ENCODE data around the gene COLEC12.
A peak's percentile ranks its signal among the peaks of the same experiment; 100 is the strongest.

COLEC12 gene

GRCh38 chr18:334575-335132 lies 165.8 kb downstream of the COLEC12 start:
- no peak for DNase-seq (ENCODE audit: insufficient read length, low spot score)
- FAIRE-seq: no peak
- TF ChIP-seq POLR2A (IDR thresholded peaks at IDR 0.05; ENCODE audit: low read depth, low read length): no peak

- no peak for TF ChIP-seq POLR2A (IDR thresholded peaks at IDR 0.05; ENCODE audit: low read depth, low read length)
- FAIRE-seq: no peak
- DNase-seq (ENCODE audit: insufficient read length, low spot score): no peak
Measured at GRCh38 chr18:332721-333510, 167.6 kb downstream of the COLEC12 start.

- FAIRE-seq (no peak), DNase-seq (ENCODE audit: insufficient read length, low spot score) (no peak)
- TF ChIP-seq POLR2A (IDR thresholded peaks at IDR 0.05; ENCODE audit: low read depth, low read length): no peak
Measured at GRCh38 chr18:332007-332406, 168.5 kb downstream of the COLEC12 start.

GRCh38 chr18:331221-331821 lies 169.2 kb downstream of the COLEC12 start:
- TF ChIP-seq POLR2A (IDR thresholded peaks at IDR 0.05; ENCODE audit: low read depth, low read length): no peak
- FAIRE-seq (no peak), DNase-seq (ENCODE audit: insufficient read length, low spot score) (no peak)

- no peak for DNase-seq (ENCODE audit: insufficient read length, low spot score)
- FAIRE-seq: no peak
- TF ChIP-seq POLR2A (IDR thresholded peaks at IDR 0.05; ENCODE audit: low read depth, low read length): no peak
Measured at GRCh38 chr18:328928-329327, 171.6 kb downstream of the COLEC12 start.

DNA sequence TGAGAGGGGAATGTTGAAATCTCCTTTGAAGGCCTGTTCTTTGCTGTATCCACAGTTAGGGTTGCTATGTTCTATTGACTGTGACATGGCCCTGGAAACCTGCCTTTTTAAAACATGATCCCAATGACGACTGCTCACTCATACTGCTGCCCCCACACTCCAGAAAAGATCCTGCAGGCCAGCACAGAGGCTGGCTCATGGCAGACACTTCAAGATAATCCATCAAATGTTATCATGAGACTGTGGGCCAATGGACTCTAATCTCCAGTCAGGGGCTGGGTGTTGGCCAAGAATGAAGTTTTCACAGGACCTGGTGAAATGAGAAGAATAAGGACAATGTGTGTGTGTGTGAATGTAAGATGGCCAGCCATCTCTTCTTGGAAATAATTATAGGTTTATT lies 173.7 kb downstream of the COLEC12 start:
- FAIRE-seq: no peak
- no peak for DNase-seq (ENCODE audit: insufficient read length, low spot score)
- no peak for TF ChIP-seq POLR2A (IDR thresholded peaks at IDR 0.05; ENCODE audit: low read depth, low read length)

GRCh38 chr18:323253-323622 lies 177.3 kb downstream of the COLEC12 start:
- TF ChIP-seq POLR2A (IDR thresholded peaks at IDR 0.05; ENCODE audit: low read depth, low read length): no peak
- DNase-seq (ENCODE audit: insufficient read length, low spot score) (no peak), FAIRE-seq (peak; percentile 45)

GRCh38 chr18:321865-322467 lies 178.5 kb downstream of the COLEC12 start:
- FAIRE-seq: no peak
- DNase-seq (ENCODE audit: insufficient read length, low spot score): no peak
- TF ChIP-seq POLR2A (IDR thresholded peaks at IDR 0.05; ENCODE audit: low read depth, low read length): no peak

DNA sequence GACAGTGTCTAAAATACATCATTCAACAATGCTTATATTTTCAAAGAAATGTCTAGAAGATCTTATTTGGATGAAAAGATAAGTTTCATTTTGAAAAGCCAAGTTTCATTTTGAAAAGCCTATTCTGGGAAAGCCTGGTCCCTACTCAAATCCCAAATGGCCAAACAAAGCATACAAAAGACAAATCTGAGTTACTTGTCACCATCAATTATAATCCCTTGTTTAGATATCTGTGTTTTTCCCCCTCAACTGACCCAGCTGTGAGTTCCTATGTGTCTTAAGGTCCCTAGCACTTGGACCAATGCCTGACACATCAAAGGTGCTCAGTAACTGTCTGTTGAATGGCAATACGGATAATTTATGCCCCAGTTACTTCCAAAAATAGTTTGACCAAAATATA lies 180.3 kb downstream of the COLEC12 start:
- FAIRE-seq (no peak), DNase-seq (ENCODE audit: insufficient read length, low spot score) (no peak)
- TF ChIP-seq POLR2A (IDR thresholded peaks at IDR 0.05; ENCODE audit: low read depth, low read length): no peak

DNA sequence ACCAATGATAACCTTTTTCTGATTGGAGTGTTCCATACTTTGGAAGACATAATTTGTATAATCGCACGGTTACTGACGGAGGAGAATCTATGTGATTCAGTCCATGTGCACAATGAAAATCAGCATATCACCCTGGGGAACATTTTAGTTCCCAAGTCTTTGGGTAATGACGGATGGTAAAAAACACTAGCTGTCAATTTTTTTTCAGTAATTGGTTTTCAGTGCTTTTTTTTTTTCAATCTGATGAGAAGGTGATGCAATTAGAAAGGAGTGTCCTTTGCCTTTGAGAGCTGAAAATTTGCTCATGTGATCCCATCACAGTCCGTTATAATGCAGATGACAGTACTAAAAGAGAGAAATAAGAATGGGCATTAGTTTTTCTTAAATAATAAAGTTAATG lies 180.8 kb downstream of the COLEC12 start:
- no peak for TF ChIP-seq POLR2A (IDR thresholded peaks at IDR 0.05; ENCODE audit: low read depth, low read length)
- FAIRE-seq: no peak
- DNase-seq (ENCODE audit: insufficient read length, low spot score): no peak

DNA sequence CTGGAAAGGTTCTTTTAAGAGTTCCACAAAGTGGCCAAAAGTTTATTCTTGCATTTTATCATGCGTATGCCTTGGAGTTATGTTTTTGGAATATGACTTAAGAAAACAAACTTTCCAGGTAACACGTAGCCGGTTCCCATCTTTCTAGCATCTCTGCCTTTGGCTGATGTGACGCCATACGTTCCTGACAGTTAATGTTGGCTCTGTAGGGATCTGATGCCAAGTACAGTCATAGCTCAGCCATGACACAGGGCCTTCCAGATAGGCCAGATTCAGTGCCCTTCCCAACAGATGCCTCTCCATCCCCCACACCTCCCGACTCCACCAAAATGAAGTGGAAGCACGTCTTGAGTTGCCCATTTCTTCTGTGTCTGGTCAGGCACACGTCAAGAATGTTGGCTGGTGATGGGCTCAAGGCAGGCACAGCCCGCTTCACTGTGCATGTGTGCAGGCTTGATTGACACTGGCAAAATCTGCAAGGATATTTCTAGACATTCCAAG lies 181.7 kb downstream of the COLEC12 start:
- FAIRE-seq: no peak
- no peak for TF ChIP-seq POLR2A (IDR thresholded peaks at IDR 0.05; ENCODE audit: low read depth, low read length)
- DNase-seq (ENCODE audit: insufficient read length, low spot score): no peak

- DNase-seq (ENCODE audit: insufficient read length, low spot score): no peak
- TF ChIP-seq POLR2A (IDR thresholded peaks at IDR 0.05; ENCODE audit: low read depth, low read length): no peak
Measured at GRCh38 chr18:317618-318017, 182.9 kb downstream of the COLEC12 start.

GRCh38 chr18:316393-316792 lies 184.1 kb downstream of the COLEC12 start:
- DNase-seq (ENCODE audit: insufficient read length, low spot score) (no peak), FAIRE-seq (no peak)
- TF ChIP-seq POLR2A (IDR thresholded peaks at IDR 0.05; ENCODE audit: low read depth, low read length): no peak

More at GRCh38 chr18:317618-318017, 182.9 kb downstream of the COLEC12 start:
- no peak for FAIRE-seq

DNA sequence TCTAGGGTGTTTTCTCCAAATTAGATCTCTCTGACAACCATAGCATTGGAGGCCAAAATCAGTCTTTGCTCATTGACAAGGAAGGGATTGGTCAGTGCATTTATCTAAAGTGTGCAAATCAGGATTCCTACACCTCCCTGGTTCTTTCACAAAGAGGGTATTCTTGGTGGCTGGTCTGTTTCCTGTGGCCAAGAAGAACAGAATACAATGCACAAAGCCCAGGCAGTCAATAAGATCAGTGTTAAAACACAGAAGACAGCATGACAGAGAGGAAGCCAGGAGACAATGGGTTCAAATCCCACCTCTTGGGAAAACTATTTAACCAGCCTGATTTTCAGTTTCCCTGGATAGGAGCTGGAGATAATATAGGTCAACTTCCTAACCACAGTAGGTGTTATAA lies 186.6 kb downstream of the COLEC12 start:
- TF ChIP-seq POLR2A (IDR thresholded peaks at IDR 0.05; ENCODE audit: low read depth, low read length): no peak
- DNase-seq (ENCODE audit: insufficient read length, low spot score) (no peak), FAIRE-seq (no peak)

Data from H54 (cell line).